Skeletal muscle cell (primary cell): ENCODE measurements around the gene CPZ.
A peak's percentile ranks its signal among the peaks of the same experiment; 100 is the strongest.

Source experiments
- DNase-seq: peaks from one replicate; pipeline ENCODE4 v3.0.0-alpha.2; 2010; ENCODE audit warnings: low read depth
- H3K4me3 ChIP-seq: 2 replicates; pipeline ENCODE4 v1.5.1; 2011; ENCODE audit warnings: low read depth, mild to moderate bottlenecking, control low read depth, low read length, moderate library complexity

Gene CPZ

DNA sequence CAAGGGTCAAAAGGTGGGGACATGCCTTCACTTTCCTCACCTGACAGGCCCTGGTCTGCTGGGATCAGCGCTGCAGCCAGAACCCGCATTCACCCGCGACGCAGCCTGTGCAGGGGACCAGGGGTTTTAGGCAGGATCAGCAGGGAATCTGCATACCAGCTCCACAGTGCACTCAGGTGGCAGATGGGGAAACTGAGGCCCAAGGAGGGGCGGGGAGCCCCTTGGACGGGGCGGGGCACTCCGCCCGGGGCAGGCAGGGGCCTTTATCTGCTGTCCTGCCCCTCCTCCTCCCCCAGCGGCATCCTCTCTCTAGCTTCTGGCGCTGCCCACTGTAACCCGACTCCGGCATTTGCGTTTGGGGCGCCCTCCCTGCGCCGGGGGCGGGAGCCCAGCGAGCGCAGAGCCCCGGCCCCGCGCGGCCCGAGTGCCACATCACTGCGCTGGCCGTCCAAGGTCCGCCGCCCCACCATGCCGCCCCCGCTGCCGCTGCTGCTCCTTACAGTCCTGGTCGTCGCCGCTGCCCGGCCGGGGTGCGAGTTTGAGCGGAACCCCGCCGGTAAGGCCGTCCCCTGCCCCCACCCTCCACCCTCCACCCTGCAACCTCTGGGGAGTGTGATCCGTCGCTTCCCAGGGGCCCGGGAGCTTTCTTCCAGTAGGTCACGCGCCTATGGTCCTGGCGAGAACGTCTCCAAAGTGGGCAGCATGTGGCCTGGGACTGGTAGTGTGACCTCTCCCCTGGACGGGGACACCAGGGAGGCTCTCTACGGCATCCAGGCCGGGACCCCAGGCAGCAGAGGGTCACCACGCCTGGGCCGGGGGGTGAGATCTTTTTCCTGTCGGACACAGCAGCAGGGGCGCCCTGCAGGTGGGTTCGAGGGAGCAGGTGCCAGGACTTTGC, at the start of gene CPZ:
Gene CPZ (plus strand): TSS at position 400 of the 898 bp plus-strand sequence. CDS start 69 bp downstream, at position 469.
- DNase-seq: no peak

GRCh38 chr4:8542776-8543525, 49.6 kb upstream of the CPZ start:
- DNase-seq: no peak
- H3K4me3 ChIP-seq: no peak overlapping the region

More for the DNA sequence above, at the start of gene CPZ:
- peak within 1 kb of the TSS; percentile 29 for H3K4me3 ChIP-seq

DNA sequence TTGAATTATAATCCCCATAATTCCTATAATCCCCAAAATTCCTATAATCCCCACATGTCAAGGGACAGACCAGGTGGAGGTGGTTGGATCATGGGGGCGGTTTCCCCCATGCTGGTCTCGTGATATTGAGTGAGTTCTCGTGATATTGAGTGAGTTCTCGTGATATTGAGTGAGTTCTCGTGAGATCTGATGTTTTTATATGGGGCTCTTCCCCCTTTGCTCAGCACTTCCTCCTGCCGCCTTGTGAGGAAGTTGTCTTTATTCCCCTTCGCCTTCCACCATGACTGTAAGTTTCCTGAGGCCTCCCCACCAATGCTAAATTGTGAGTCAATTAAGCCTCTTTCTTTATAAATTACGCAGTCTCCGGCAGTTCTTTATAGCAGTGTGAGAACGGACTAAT, 48.9 kb upstream of the CPZ start:
- H3K4me3 ChIP-seq: no peak overlapping the region
- DNase-seq: no peak

GRCh38 chr4:8544282-8544681, 48.3 kb upstream of the CPZ start:
- H3K4me3 ChIP-seq: no peak overlapping the region
- no peak for DNase-seq

DNA sequence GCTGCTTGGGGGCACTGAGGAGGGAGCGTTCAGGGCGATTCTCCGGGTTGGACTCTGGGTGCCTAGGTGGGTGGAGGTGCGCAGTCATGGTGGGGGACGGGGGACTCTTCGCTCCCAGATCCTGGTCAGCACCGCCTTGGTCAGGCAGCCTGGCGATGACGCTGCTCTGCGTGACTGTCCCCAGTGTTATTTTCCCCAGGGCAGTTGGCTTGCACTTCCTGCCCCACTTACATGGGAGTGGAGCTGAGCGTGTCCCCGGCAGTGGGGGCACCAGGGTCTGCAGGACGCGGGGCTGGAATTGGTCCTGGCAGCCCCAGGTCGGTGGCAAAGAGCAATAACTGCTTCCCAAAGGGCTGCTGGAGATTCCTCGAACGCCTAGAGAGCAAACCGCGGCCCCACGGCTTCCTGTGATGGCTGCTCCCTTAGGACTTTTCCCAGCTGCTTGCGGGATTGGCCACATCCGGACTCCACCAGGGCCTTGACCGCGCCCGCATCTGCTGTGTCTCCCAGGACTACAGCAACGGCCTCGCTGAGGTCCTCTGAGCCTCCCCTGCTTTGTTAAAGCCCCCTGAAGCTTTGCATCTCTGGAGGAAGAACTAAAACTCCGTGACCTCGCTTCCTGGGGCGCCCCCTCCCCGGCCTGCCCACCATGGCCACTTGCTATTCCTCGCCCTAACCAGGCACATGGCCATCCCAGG, 47.7 kb upstream of the CPZ start:
- peak; percentile 12 for DNase-seq
- H3K4me3 ChIP-seq: no peak overlapping the region

GRCh38 chr4:8545439-8545765, 47.2 kb upstream of the CPZ start:
- no peak for DNase-seq
- H3K4me3 ChIP-seq: no peak overlapping the region

GRCh38 chr4:8546766-8547107, 45.8 kb upstream of the CPZ start:
- DNase-seq: no peak
- no peak overlapping the region for H3K4me3 ChIP-seq

GRCh38 chr4:8547108-8547911, 45.3 kb upstream of the CPZ start:
- H3K4me3 ChIP-seq: no peak overlapping the region
- DNase-seq: no peak

DNA sequence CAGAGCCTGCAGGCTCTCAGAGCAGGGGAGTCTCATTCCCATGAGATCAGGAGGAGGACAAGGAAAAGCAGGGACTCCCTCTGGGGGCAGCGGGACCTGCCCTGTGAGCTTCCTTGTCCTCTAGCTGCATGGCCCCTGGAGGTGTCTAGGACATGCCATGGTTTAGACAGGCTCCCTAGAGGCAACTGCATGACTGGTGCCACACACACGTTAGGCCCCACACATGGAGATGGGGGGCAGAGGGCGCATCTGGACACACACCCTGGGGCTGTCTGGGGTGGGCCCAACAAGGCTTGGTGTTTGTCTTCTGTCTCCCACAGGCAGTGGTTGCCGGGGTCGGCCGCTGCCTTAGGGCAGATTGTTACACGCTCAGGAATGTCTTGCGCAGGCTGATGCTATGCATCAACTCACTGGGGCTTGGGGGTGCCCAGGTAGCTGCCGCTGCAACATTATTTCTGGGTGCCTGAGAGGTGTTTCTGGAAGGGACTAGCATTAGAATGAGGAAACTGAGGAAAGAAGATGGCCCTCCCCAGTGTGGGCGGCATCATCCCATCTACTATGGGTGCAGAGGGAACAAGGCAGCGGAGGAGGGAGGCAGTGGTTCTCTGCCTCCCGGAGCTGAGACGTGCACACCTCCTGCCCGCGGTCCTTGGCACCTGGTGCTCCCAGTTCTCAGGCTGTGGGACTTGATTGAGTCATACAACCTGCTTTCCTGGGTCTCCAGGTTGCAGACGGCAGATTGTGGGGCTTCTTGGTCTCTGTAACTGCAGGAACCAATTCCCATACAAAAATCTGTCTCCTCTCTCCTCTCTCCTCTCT, 44.4 kb upstream of the CPZ start:
- DNase-seq: no peak
- H3K4me3 ChIP-seq: no peak overlapping the region

DNA sequence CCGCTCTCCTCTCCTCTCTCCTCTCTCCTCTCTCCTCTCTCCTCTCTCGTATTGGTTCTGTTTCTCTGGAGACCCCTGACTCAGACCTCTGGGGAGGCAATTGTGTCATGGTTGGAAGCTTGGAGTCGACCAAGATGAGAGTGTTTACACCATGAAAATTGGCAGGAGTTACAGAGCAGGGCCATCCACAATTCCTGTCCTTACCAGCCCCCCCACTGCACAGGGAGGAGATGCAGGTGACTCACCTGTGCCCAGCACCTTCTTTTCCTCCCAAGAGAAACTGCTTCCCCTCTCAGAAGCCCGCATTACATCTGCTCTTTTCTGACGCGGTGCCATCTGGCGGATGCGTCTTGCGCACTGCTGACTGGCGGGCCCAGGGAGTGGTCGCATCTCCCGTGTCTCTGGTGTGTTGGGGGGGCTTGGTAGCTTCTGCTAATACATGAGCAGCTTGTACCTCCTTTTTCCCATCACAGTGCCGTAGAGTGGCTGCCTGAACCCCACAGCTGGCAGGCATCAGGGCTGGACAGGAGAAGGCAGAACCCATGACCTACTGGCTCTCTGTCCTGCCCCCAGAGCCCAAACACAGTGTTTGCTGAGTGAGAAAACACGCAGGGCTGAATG, 43.7 kb upstream of the CPZ start:
- H3K4me3 ChIP-seq: no peak overlapping the region
- no peak for DNase-seq

GRCh38 chr4:8549352-8549931, 43.1 kb upstream of the CPZ start:
- DNase-seq: no peak
- no peak overlapping the region for H3K4me3 ChIP-seq

DNA sequence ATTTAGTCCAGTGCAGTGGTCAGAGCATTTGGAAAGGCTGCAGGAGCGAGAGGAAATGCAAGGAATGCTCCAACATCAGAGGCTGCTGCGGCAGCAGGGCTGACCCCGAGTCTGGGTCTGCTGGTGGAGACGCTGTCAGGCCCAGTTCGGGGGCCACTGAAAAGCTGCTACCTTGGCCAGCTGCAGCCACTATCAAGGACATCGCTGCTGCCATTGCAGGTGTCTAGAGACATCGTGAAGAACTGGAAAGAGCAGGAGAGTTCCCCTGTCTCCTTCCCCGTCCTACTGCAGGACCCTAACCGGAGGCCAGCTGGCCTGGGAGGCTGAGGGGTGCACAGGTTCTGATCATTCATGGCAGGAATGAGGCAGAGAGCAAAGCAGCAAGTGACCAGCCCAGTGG, 41.9 kb upstream of the CPZ start:
- DNase-seq: no peak
- no peak overlapping the region for H3K4me3 ChIP-seq

DNA sequence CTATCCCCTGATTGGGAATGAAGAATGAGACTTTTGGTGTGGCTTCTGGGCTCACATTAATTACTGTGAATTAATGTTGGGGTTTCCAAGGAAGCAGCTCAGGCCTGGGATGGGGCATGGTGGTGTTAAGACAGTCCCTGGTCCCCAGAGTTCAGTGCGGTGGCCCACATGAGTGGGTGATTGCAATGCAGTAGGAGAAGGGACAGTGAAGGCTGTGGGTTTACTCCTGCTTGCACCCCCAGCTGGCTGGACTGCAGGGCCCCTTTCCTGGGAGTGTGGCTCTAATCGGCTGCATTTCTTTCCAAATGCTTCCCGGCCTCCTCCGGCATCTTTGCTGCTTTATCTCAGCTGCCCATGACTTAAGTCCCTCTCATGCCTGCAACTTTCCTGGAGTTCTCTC, 40.5 kb upstream of the CPZ start:
- no peak overlapping the region for H3K4me3 ChIP-seq
- no peak for DNase-seq

DNA sequence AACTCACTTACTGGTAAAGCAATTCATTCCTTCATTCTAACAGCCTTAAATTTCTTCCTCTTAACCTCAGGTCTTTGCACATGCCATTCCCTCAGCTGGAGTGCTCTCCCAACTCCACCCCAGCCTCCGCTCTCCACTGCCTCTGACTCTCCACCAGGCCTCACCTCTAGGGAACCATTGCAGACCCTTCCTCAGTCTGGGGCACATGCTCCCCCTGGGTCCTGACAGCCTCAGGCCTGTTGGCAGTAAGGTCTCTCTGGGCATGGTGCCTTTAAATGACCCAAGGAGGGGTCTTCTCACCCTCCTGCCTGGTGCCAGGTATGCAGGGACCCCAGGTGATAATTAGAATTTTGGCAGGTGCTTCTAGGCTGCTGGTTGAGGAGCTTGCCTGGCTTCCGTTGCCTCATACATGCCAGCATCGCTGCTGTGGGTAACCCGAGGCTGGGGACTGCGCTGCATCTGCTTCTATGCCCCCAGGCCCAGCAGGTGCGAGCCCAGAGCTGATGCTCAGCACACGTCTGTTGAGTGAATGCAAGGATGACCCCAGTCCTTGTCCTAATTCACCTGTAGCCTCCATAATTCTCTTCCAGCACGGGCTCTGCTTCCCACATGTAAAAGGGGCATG, 39.9 kb upstream of the CPZ start:
- DNase-seq: no peak
- H3K4me3 ChIP-seq: no peak overlapping the region

DNA sequence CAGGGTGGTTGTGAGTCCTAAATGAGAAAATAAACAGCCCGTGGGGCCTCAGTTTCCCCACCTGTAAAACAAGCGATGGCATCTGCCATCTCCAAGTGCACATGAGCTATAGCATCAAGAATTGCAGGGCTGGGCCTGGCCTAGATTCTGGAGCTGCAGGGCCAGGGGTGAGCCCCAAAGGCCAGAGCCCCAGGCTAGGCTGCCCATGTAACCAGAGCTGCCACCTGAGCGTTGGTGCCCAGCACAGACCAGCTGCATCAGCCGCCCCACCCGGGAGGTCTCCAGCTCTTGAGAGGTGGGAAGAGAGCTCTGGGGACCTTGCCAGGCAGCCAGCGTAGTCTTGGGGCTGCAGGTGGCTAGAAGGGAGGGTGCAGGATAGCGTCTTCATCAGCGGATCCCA, 39.3 kb upstream of the CPZ start:
- DNase-seq: no peak
- no peak overlapping the region for H3K4me3 ChIP-seq

GRCh38 chr4:8553991-8554405, 38.6 kb upstream of the CPZ start:
- H3K4me3 ChIP-seq: no peak overlapping the region
- no peak for DNase-seq

DNA sequence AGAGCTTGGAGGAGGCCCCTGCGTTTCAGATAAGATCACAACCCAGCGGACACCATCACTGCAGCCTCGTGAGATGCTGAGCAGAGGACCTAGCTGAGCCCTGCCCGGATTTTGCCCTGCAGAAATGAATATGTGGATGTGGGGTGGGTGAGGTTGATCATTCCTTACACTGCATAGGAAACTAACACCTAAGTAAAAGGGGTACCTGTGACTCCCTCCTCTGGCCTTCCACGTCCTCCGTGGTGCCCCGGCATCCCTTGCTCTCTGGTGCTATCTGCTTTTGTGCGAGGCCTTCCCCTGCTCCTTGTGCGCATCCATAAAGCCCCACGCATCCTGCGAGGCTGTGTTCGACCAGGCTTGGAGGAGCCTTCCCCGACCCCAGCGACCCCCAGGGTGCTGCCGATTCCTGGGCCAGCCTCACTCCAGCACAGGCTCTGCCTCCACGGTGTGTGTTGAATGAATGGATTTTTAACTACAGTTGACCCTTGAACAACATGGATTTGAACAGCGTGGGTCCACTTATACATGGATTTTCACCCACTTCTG, 37.9 kb upstream of the CPZ start:
- no peak overlapping the region for H3K4me3 ChIP-seq
- DNase-seq: no peak
